ENCODE results near the gene KIF22. TPM values are rescaled to one million over a fixed set of nuclear protein-coding genes. Genes with fewer than 3 reads are reported as not detected.
A peak's percentile ranks its signal among the peaks of the same experiment; 100 is the strongest.

Gene KIF22
- polyA plus RNA-seq, 1 of the 3 experiments (the other 2 are of a cell fraction), result 64.1 TPM

DNA sequence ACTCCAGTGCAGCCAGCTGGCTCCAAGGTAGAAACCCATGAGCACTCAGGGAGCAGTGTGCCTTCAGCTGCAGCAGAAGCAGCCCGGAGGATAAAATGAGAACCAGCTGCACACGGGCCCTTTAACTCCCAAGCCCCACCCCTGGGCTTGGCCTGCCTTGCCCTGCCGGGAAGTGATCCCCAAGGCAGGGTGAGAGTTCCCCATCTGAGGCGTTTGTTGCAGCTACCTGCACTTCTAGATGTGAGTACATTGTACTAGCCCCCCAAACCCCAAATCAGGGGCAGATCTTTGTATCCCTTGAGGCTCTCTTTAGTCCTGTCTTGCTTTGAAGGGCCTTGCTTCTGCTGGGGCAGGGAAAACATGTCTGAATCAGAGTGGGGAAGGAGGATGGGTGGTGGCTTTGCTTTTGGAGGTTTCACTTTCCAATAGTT lies 29.7 kb downstream of the KIF22 start, which contains the start of gene MVP:
MVP (plus strand) TSS at position 192 of the 431 bp plus-strand sequence. CDS start 10,088 bp downstream, outside the sequence.
- H2AFZ ChIP-seq (ENCODE audit: low read depth), result no peak within 1 kb of the TSS
- POLR2A ChIA-PET, result interaction anchor here (0.9 to 1.4 kb wide), 2 partner anchors 9 to 13 kb away, joined by 3 to 4 read pairs; no protein-coding TSS in a partner anchor

GRCh38 chr16:29820730-29821642 lies 30.4 kb downstream of the KIF22 start:
- ChIA-PET POLR2A (interaction anchor here (0.6 to 1.4 kb wide), 5 partner anchors 10 to 81 kb away, joined by 3 to 4 read pairs (median 3); no protein-coding TSS in a partner anchor), CTCF (interaction anchor here (1.0 to 14.0 kb wide), 7 partner anchors 13 to 229 kb away, joined by 3 to 129 read pairs (median 6); partner anchors contain the start of gene KIF22)
- H3F3A ChIP-seq (replicated peaks; ENCODE audit: insufficient read depth), result peaks cover 60% of the 10 kb centered on the region
- H3K4me2 ChIP-seq, result peak overlapping the region; percentile 86
- H3K36me3 ChIP-seq (replicated peaks in 1 of 2; ENCODE audit: control insufficient read depth in 1 of 2, insufficient read depth in 2 of 2, low read length in 1 of 2), result peaks cover 6 to 19% of the 10 kb centered on the region in 2 experiments
- no peaks in the 10 kb centered on the region for H4K20me1 ChIP-seq (ENCODE audit: insufficient read depth)
- TF ChIP-seq EZH2phosphoT487 (IDR thresholded peaks at IDR 0.05; ENCODE audit: borderline replicate concordance, low read depth) (no peak), POLR2AphosphoS5 (IDR thresholded peaks at IDR 0.05; ENCODE audit: low read depth, low read length) (peak; percentile 20; the same call in 1 of the 2 replicates)
- TF ChIP-seq, protein P1, sequence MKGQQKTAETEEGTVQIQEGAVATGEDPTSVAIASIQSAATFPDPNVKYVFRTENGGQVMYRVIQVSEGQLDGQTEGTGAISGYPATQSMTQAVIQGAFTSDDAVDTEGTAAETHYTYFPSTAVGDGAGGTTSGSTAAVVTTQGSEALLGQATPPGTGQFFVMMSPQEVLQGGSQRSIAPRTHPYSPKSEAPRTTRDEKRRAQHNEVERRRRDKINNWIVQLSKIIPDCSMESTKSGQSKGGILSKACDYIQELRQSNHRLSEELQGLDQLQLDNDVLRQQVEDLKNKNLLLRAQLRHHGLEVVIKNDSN (IDR thresholded peaks at IDR 0.05; ENCODE audit: borderline replicate concordance, low read depth), result peak; percentile 78
- TF ChIP-seq, protein P2, sequence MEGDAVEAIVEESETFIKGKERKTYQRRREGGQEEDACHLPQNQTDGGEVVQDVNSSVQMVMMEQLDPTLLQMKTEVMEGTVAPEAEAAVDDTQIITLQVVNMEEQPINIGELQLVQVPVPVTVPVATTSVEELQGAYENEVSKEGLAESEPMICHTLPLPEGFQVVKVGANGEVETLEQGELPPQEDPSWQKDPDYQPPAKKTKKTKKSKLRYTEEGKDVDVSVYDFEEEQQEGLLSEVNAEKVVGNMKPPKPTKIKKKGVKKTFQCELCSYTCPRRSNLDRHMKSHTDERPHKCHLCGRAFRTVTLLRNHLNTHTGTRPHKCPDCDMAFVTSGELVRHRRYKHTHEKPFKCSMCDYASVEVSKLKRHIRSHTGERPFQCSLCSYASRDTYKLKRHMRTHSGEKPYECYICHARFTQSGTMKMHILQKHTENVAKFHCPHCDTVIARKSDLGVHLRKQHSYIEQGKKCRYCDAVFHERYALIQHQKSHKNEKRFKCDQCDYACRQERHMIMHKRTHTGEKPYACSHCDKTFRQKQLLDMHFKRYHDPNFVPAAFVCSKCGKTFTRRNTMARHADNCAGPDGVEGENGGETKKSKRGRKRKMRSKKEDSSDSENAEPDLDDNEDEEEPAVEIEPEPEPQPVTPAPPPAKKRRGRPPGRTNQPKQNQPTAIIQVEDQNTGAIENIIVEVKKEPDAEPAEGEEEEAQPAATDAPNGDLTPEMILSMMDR (IDR thresholded peaks at IDR 0.05), result no peak
- peaks cover 84% of the 10 kb centered on the region for H3K79me2 ChIP-seq (ENCODE audit: insufficient read depth)
- WGBS (ENCODE audit: low lambda C conversion rate), result 35% methylated on average over 6 of the region's 11 CpGs
- peaks cover 36 to 37% of the 10 kb centered on the region in 2 experiments; a peak in 3 of 4 replicates for H3K4me1 ChIP-seq (ENCODE audit: control insufficient read depth in 1 of 2, insufficient read depth in 2 of 2, low read depth in 1 of 2, low read length in 1 of 2)
- H2AFZ ChIP-seq (ENCODE audit: low read depth), result no peak overlapping the region
- H3K9me3 ChIP-seq, result no peaks in the 10 kb centered on the region
- no peak for DNase-seq
- H3K27me3 ChIP-seq (ENCODE audit: insufficient read depth), result no peaks in the 10 kb centered on the region
- no peaks in the 10 kb centered on the region for H3K9me2 ChIP-seq
- peak overlapping the region; percentile 74 to 97 for H3K27ac ChIP-seq (ENCODE audit: low read depth in 2 of 2, low read length in 1 of 2)
- peak overlapping the region; percentile 59 to 93 for H3K4me3 ChIP-seq (ENCODE audit: low read depth in 2 of 2, low read length in 1 of 2)
- H3K9ac ChIP-seq, result peak overlapping the region; percentile 72

More for the DNA sequence above, 29.7 kb downstream of the KIF22 start, which contains the start of gene MVP:
- Histone ChIP-seq H3K4me3 (ENCODE audit: low read depth in 2 of 2, low read length in 1 of 2) (peak within 1 kb of the TSS; percentile 59 to 93), H3K4me1 (ENCODE audit: control insufficient read depth in 1 of 2, insufficient read depth in 2 of 2, low read depth in 1 of 2, low read length in 1 of 2) (peaks cover 32 to 36% of the 10 kb centered on the region in 2 experiments; a peak in 3 of 4 replicates), H3K27me3 (ENCODE audit: insufficient read depth) (no peaks in the 10 kb centered on the region), H3F3A (replicated peaks; ENCODE audit: insufficient read depth) (peaks cover 60% of the 10 kb centered on the region), H3K79me2 (ENCODE audit: insufficient read depth) (peaks cover 80% of the 10 kb centered on the region), H3K9me2 (no peaks in the 10 kb centered on the region), H3K9me3 (no peaks in the 10 kb centered on the region), H3K27ac (ENCODE audit: low read depth in 2 of 2, low read length in 1 of 2) (peak within 1 kb of the TSS; percentile 74 to 97), H4K20me1 (ENCODE audit: insufficient read depth) (no peaks in the 10 kb centered on the region), H3K4me2 (peak within 1 kb of the TSS; percentile 86), H3K36me3 (replicated peaks in 1 of 2; ENCODE audit: control insufficient read depth in 1 of 2, insufficient read depth in 2 of 2, low read length in 1 of 2) (peaks cover 6 to 19% of the 10 kb centered on the region in 2 experiments), H3K9ac (peak within 1 kb of the TSS; percentile 72)
- DNase-seq, result peak; percentile 72
- TF ChIP-seq, protein P3, sequence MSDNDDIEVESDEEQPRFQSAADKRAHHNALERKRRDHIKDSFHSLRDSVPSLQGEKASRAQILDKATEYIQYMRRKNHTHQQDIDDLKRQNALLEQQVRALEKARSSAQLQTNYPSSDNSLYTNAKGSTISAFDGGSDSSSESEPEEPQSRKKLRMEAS (IDR thresholded peaks at IDR 0.05; ENCODE audit: low read depth), result peak; percentile 68; the same call in 1 of the 2 replicates
- TF ChIP-seq POLR2AphosphoS5 (IDR thresholded peaks at IDR 0.05; ENCODE audit: low read depth, low read length), result peak; percentile 92
- 0 out of 2 replicates have a peak, but pooled peaks have one; percentile 17 for TF ChIP-seq RAD21 (IDR thresholded peaks at IDR 0.05; ENCODE audit: low read length)
- TF ChIP-seq SIN3A (IDR thresholded peaks at IDR 0.05; ENCODE audit: borderline replicate concordance, low read depth, low read length), result peak; percentile 92; the same call in 1 of the 2 replicates
- no peak for TF ChIP-seq TEAD4 (IDR thresholded peaks at IDR 0.05; ENCODE audit: borderline replicate concordance, insufficient read depth)
- no peak; the same call in 1 of the 2 replicates for TF ChIP-seq RCOR1 (IDR thresholded peaks at IDR 0.05; ENCODE audit: low read length)
- 0 out of 2 replicates have a peak, but pooled peaks have one; percentile 31 for TF ChIP-seq MXI1 (IDR thresholded peaks at IDR 0.05; ENCODE audit: low read depth, low read length)
- peak; percentile 49 for TF ChIP-seq CHD2 (IDR thresholded peaks at IDR 0.05; ENCODE audit: low read length, partially characterized antibody)
- peak; percentile 71 for TF ChIP-seq TCF12 (IDR thresholded peaks at IDR 0.05)
- 0 out of 2 replicates have a peak, but pooled peaks have one; percentile 38 for TF ChIP-seq TAF1 (IDR thresholded peaks at IDR 0.05; ENCODE audit: borderline replicate concordance, low read depth, low read length)
- no peak for TF ChIP-seq ELF1 (IDR thresholded peaks at IDR 0.05)
- CTCF ChIA-PET, result interaction anchor here (0.6 to 14.0 kb wide), 11 partner anchors 13 to 212 kb away, joined by 3 to 129 read pairs (median 5); partner anchors contain the start of gene KIF22
- 0% methylated on average over 3 of the region's 4 CpGs for WGBS (ENCODE audit: low lambda C conversion rate)

Measured in SK-N-SH (cell line).